Measurements from ENCODE around the gene ACER2.
"Not testable (repeated sequence)": the region's sequence is repeated elsewhere in the genome, so short reads cannot be mapped to it uniquely, and the experiment has no call there.

The ACER2 gene

DNA sequence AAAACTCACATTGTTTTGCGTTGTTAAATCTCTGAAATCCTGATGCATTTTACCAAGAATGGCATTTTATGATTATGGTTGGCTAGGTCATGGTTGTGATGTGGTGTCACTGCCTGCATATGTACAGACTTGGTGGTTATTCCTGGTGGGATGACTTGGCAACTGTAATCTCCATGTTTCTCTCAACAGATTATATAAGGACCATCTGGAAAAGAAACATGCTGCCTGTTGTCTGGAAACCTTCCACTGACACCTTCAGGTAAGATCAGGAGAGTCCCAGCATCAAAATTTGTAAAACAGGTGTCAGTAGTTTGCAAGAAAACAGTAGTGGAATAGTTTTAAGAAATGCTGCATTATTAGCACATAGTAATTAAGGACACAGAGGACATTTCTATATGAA is 3.0 kb upstream of the ACER2 start:
- no peak for TF ChIP-seq SUZ12 (IDR thresholded peaks at IDR 0.05; ENCODE audit: extremely low read depth, insufficient read depth, insufficient read length)
- no peak for TF ChIP-seq YY1 (IDR thresholded peaks at IDR 0.05; ENCODE audit: insufficient read depth, insufficient read length)
- no peak for TF ChIP-seq ZNF274 (IDR thresholded peaks at IDR 0.05; ENCODE audit: low read depth, low read length)
- H3K4me3 ChIP-seq (ENCODE audit: insufficient read length, low read depth): no peak overlapping the region
- H3K4me1 ChIP-seq (ENCODE audit: insufficient read depth, insufficient read length): peaks cover 4% of the 10 kb centered on the region
- peaks cover 13% of the 10 kb centered on the region; the same call in 1 of the 2 replicates for H3K9me3 ChIP-seq (ENCODE audit: insufficient read depth, low read length)
- H3K36me3 ChIP-seq (ENCODE audit: insufficient read depth, insufficient read length, low read length): no peaks in the 10 kb centered on the region
- no peak for DNase-seq (ENCODE audit: low read depth, low spot score)
- H3K9ac ChIP-seq (ENCODE audit: insufficient read length, low read depth): no peak overlapping the region
- peaks cover 2% of the 10 kb centered on the region for H3K27me3 ChIP-seq (ENCODE audit: insufficient read depth, insufficient read length)

DNA sequence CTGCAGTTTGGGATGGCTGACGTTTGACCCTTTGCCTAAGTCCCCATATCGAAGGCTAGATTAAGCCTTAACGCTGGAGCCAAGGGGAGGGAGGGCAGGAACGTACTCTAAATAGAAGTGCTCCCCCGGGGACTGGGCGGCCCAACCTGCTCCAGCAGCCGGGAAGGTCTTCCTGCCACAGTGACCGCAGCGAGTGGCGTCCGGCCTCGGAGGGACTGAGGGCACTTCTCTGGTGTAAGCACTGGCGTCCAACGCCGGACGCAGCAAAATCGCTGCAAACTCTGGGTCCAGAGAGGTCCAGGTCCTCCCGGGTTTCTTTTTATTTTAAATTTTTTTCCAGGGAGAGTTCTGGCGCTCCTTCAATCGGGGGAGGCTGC is 505 bp upstream of the ACER2 start:
- Histone ChIP-seq H3K36me3 (ENCODE audit: insufficient read depth, insufficient read length, low read length) (no peaks in the 10 kb centered on the region), H3K4me3 (ENCODE audit: insufficient read length, low read depth) (no peak overlapping the region), H3K9ac (ENCODE audit: insufficient read length, low read depth) (no peak overlapping the region), H3K4me1 (ENCODE audit: insufficient read depth, insufficient read length) (peaks cover 4% of the 10 kb centered on the region), H3K9me3 (ENCODE audit: insufficient read depth, low read length) (peaks cover 3% of the 10 kb centered on the region; the same call in 1 of the 2 replicates), H3K27me3 (ENCODE audit: insufficient read depth, insufficient read length) (peaks cover 2% of the 10 kb centered on the region)
- TF ChIP-seq YY1 (IDR thresholded peaks at IDR 0.05; ENCODE audit: insufficient read depth, insufficient read length) (no peak), SUZ12 (IDR thresholded peaks at IDR 0.05; ENCODE audit: extremely low read depth, insufficient read depth, insufficient read length) (no peak), ZNF274 (IDR thresholded peaks at IDR 0.05; ENCODE audit: low read depth, low read length) (no peak)
- DNase-seq (ENCODE audit: low read depth, low spot score): no peak

DNA sequence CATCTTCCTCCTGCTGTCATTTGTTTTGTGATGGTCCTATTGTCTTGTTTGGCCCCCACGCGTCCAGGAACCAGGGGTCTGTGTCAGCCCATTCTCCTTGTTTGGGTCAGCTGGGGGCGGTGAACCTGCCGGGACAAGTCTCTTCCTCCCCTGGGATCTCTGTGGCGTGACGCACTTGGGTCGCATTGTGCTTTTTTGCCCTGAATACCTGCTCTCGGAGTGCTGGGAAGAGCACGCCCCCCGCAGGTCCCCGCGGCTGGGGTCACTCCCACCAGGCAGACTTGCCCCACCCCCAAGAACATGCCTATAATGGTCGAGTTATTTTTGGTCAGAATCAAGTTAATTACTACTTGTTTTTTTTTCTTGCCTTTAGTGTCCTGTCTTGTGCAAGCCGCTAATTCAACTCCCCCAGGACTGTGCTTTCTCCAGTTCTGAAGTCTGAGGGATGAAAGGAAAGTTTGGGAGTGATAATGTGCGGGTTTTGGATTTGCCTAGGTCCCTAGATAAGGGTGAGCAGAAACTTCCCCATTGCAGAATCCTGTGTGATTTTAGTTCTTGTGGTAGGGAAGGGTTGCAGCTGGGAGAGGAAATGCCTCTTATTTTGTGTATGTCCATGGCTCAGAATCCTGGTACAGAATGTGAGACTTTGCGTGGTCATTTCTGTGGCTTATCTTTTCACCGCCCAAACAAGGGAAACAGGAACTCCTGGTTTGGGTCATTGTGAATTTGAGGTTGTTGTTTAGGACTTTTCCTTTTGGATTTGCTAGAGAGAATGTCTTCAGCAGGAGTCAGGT is 789 bp downstream of the ACER2 start:
- Histone ChIP-seq H3K27me3 (ENCODE audit: insufficient read depth, insufficient read length) (peaks cover 2% of the 10 kb centered on the region), H3K4me3 (ENCODE audit: insufficient read length, low read depth) (peak overlapping the region; percentile 84), H3K9ac (ENCODE audit: insufficient read length, low read depth) (peak overlapping the region; percentile 85), H3K4me1 (ENCODE audit: insufficient read depth, insufficient read length) (peaks cover 4% of the 10 kb centered on the region), H3K9me3 (ENCODE audit: insufficient read depth, low read length) (no peaks in the 10 kb centered on the region), H3K36me3 (ENCODE audit: insufficient read depth, insufficient read length, low read length) (no peaks in the 10 kb centered on the region)
- no peak for TF ChIP-seq SUZ12 (IDR thresholded peaks at IDR 0.05; ENCODE audit: extremely low read depth, insufficient read depth, insufficient read length)
- TF ChIP-seq YY1 (IDR thresholded peaks at IDR 0.05; ENCODE audit: insufficient read depth, insufficient read length): no peak
- DNase-seq (ENCODE audit: low read depth, low spot score): no peak

DNA sequence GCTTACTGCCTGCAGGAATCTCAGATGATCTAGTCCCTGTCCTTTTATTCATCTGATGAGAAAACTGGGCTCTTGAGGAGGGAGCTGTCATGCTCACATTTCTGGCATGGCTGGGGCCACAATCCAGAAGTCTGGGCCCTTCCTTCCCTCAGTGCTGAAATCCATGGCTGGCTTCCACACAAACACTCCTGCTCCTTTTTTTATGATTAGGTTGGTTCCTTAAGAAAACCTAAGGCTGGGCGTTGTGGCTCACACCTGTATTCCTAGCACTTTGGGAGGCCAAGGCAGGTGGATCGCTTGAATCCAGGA is 1.3 kb downstream of the ACER2 start:
- peaks cover 4% of the 10 kb centered on the region for H3K4me1 ChIP-seq (ENCODE audit: insufficient read depth, insufficient read length)
- no peak overlapping the region for H3K4me3 ChIP-seq (ENCODE audit: insufficient read length, low read depth)
- H3K9ac ChIP-seq (ENCODE audit: insufficient read length, low read depth): no peak overlapping the region
- peaks cover 2% of the 10 kb centered on the region for H3K27me3 ChIP-seq (ENCODE audit: insufficient read depth, insufficient read length)
- TF ChIP-seq YY1 (IDR thresholded peaks at IDR 0.05; ENCODE audit: insufficient read depth, insufficient read length) (no peak), SUZ12 (IDR thresholded peaks at IDR 0.05; ENCODE audit: extremely low read depth, insufficient read depth, insufficient read length) (no peak), ZNF274 (IDR thresholded peaks at IDR 0.05; ENCODE audit: low read depth, low read length) (no peak)
- DNase-seq (ENCODE audit: low read depth, low spot score): no peak
- H3K9me3 ChIP-seq (ENCODE audit: insufficient read depth, low read length): no peaks in the 10 kb centered on the region
- H3K36me3 ChIP-seq (ENCODE audit: insufficient read depth, insufficient read length, low read length): no peaks in the 10 kb centered on the region

DNA sequence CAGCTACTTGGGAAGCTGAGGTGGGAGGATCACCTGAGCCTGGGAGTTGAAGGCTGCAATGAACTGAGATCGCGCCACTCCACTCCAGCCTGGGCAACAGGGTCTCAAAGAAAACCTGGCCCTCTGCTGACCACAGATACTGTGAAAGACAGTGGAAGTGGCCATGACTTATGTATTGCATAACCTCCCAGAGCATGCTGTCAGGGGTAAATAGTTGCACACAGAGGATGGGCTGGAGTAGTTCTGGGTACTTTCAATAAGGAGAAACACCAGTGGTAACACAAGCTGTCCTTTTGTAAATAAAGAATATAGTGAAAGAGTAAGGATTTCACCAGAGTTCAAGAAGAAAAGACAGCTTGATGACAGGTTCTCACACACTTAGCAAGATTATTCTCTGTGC is 1.8 kb downstream of the ACER2 start:
- no peak for TF ChIP-seq ZNF274 (IDR thresholded peaks at IDR 0.05; ENCODE audit: low read depth, low read length)
- TF ChIP-seq SUZ12 (IDR thresholded peaks at IDR 0.05; ENCODE audit: extremely low read depth, insufficient read depth, insufficient read length): no peak
- no peak for TF ChIP-seq YY1 (IDR thresholded peaks at IDR 0.05; ENCODE audit: insufficient read depth, insufficient read length)
- no peak for DNase-seq (ENCODE audit: low read depth, low spot score)
- Histone ChIP-seq H3K36me3 (ENCODE audit: insufficient read depth, insufficient read length, low read length) (no peaks in the 10 kb centered on the region), H3K4me1 (ENCODE audit: insufficient read depth, insufficient read length) (peaks cover 4% of the 10 kb centered on the region), H3K4me3 (ENCODE audit: insufficient read length, low read depth) (no peak overlapping the region), H3K9me3 (ENCODE audit: insufficient read depth, low read length) (no peaks in the 10 kb centered on the region), H3K9ac (ENCODE audit: insufficient read length, low read depth) (no peak overlapping the region), H3K27me3 (ENCODE audit: insufficient read depth, insufficient read length) (peaks cover 2% of the 10 kb centered on the region)

DNA sequence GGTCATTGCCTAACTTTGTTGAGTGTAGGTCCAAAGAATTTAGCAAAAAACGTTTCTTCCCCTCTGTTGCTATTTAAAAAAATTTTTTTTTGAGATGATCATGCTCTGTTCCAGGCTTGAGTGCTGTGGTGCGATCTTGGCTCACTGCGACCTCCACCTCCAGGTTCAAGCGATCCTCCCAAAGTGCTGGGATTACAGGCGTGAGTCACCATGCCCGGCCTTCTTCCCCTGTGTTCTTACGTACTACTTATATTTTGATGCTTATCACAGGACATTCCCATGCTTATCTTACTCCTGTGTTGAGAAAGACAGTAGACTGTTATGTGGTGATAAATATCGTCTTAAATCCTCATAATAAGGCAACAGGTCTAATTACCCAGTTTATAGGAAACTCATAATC is 2.5 kb downstream of the ACER2 start:
- TF ChIP-seq YY1 (IDR thresholded peaks at IDR 0.05; ENCODE audit: insufficient read depth, insufficient read length) (no peak), ZNF274 (IDR thresholded peaks at IDR 0.05; ENCODE audit: low read depth, low read length) (no peak), SUZ12 (IDR thresholded peaks at IDR 0.05; ENCODE audit: extremely low read depth, insufficient read depth, insufficient read length) (no peak)
- no peak overlapping the region for H3K4me3 ChIP-seq (ENCODE audit: insufficient read length, low read depth)
- DNase-seq (ENCODE audit: low read depth, low spot score): no peak
- no peaks in the 10 kb centered on the region for H3K36me3 ChIP-seq (ENCODE audit: insufficient read depth, insufficient read length, low read length)
- H3K9ac ChIP-seq (ENCODE audit: insufficient read length, low read depth): no peak overlapping the region
- H3K4me1 ChIP-seq (ENCODE audit: insufficient read depth, insufficient read length): peaks cover 4% of the 10 kb centered on the region
- peaks cover 2% of the 10 kb centered on the region for H3K27me3 ChIP-seq (ENCODE audit: insufficient read depth, insufficient read length)
- no peaks in the 10 kb centered on the region for H3K9me3 ChIP-seq (ENCODE audit: insufficient read depth, low read length)

DNA sequence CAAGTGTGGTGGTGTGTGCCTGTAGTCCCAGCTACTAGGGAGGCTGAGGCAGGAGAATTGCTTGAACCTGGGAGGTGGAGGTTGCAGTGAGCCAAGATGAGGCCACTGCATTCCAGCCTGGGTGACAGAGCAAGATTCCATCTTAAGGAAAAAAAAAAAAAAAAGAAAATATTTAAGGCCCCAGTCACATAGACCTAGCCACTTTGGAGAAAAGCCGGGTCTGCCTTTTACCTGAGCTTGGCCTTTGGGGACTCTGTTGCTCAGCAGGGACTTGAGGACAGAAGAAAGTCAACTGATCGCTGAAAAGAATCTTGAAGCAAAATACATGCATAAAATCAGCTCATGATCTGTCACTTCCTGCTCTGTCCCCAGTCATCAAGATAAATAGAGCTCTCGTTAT is 4.6 kb downstream of the ACER2 start:
- H3K4me3 ChIP-seq (ENCODE audit: insufficient read length, low read depth); H3K9ac ChIP-seq (ENCODE audit: insufficient read length, low read depth); H3K4me1 ChIP-seq (ENCODE audit: insufficient read depth, insufficient read length); H3K36me3 ChIP-seq (ENCODE audit: insufficient read depth, insufficient read length, low read length); H3K9me3 ChIP-seq (ENCODE audit: insufficient read depth, low read length); H3K27me3 ChIP-seq (ENCODE audit: insufficient read depth, insufficient read length); DNase-seq (ENCODE audit: low read depth, low spot score): not testable (repeated sequence)

All from NT2/D1 (cell line).